Stimulated activated effector memory CD8-positive, alpha-beta T cell treated with anti-CD3 and anti-CD28 coated beads, Interleukin-12 subunit alpha, Interleukin-12 subunit beta, amount 100 ng/mL, for 72 hours (primary cell): Measurements from ENCODE around the gene HIF3A.
"Not testable (repeated sequence)": the region's sequence is repeated elsewhere in the genome, so short reads cannot be mapped to it uniquely, and the experiment has no call there.

Experiments used
- ATAC-seq: fragments of 150-1000 bp; cut with Tn5 transposase; 2 replicates; pipeline ENCODE4 v1.10.0; 2021
- DNase-seq, 2 donors: peaks; one replicate each; pipeline ENCODE4 v3.0.0; 2021 to 2022; ENCODE audit warnings: low spot score in 2 of 2
- H3K27ac Mint-ChIP-seq: one replicate; pipeline ENCODE4 v1.8.0; 2022; ENCODE audit warnings: mild to moderate bottlenecking, mixed read lengths
- H3K36me3 Mint-ChIP-seq: one replicate; pipeline ENCODE4 v1.8.0; 2022; ENCODE audit warnings: mild to moderate bottlenecking, mixed read lengths
- H3K4me1 Mint-ChIP-seq: one replicate; pipeline ENCODE4 v1.8.0; 2022; ENCODE audit warnings: mixed read lengths
- H3K4me3 Mint-ChIP-seq: one replicate; pipeline ENCODE4 v1.8.0; 2022; ENCODE audit warnings: mild to moderate bottlenecking, mixed read lengths
- H3K9me3 Mint-ChIP-seq: one replicate; pipeline ENCODE4 v1.8.0; 2022; ENCODE audit warnings: mixed read lengths

The HIF3A gene

DNA sequence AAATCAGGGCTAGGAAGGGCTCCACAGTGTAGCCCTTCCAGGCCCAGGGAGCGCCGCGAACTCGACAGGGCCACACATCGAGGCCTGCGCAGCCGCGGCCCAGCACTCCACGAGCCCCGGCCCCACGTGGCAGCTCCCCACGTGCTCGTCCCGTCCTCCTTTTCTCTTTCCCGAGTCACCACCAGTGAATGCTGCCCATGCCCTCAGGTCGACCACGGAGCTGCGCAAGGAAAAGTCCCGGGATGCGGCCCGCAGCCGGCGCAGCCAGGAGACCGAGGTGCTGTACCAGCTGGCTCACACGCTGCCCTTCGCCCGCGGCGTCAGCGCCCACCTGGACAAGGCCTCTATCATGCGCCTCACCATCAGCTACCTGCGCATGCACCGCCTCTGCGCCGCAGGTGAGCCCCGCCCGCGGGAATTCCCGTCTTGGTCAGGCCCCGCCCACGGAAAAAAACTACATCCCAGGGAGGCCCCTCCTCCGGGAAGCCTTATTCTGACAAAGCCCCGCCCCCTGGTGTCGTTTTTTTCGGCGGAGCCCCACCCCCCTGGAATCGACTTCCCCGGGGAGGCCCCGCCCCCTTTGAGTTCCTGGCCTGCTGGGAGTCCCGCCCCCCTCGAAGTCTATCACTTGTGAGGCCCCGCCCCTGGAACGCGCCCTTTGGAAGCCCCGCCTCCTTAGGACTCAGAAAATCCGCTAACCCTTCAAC is 7.0 kb downstream of the HIF3A start:
- DNase-seq, result no peak
- peaks cover 4% of the 10 kb centered on the region for H3K36me3 Mint-ChIP-seq
- peaks cover 5% of the 10 kb centered on the region for H3K9me3 Mint-ChIP-seq
- no peaks in the 10 kb centered on the region for H3K4me1 Mint-ChIP-seq
- H3K27ac Mint-ChIP-seq, result no peak overlapping the region
- H3K4me3 Mint-ChIP-seq, result peak overlapping the region; percentile 24
- ATAC-seq, result no peak

DNA sequence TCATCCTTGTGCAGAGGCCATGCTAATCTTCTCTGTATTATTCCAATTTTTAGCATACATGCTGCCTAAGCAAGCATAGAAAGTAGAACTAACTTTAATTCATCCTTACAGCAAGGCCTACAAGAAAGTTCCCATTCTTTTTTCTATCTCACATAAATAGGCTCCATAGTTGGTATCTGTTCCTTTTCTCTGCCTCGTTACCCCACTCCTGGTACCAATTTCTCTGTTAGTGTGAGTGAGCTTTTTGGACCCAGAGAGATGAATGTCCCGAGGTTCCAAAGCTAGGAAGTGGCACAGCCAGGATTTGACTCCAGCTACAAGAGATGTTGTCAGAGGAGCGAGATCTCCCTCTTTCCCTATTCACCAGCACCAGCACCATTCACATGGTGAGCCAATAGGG is 9.7 kb downstream of the HIF3A start:
- DNase-seq, result no peak
- no peaks in the 10 kb centered on the region for H3K4me1 Mint-ChIP-seq
- H3K27ac Mint-ChIP-seq, result no peak overlapping the region
- no peak overlapping the region for H3K4me3 Mint-ChIP-seq
- no peak for ATAC-seq
- peaks cover 4% of the 10 kb centered on the region for H3K36me3 Mint-ChIP-seq
- peaks cover 5% of the 10 kb centered on the region for H3K9me3 Mint-ChIP-seq

DNA sequence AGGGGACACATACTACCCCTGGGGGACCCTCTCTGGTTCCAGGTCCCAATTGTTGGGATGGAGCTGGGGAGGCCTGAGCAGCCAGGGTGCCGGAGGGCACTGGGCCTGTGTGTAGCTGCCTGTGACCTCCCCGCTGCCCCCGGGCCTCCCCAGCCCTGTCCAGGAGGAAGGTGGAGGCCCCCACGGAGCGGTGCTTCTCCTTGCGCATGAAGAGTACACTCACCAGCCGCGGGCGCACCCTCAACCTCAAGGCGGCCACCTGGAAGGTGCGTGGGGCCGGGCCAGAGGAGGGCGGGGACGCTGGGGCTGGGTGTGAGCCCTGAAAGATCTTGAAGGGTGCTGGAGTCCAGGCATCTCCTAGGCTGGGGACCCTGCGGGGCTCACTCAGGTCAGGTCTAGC is 11.7 kb downstream of the HIF3A start:
- H3K27ac Mint-ChIP-seq, result no peak overlapping the region
- DNase-seq (no peak), ATAC-seq (no peak)
- peaks cover 4% of the 10 kb centered on the region for H3K36me3 Mint-ChIP-seq
- no peak overlapping the region for H3K4me3 Mint-ChIP-seq
- peaks cover 5% of the 10 kb centered on the region for H3K9me3 Mint-ChIP-seq
- H3K4me1 Mint-ChIP-seq, result no peaks in the 10 kb centered on the region

DNA sequence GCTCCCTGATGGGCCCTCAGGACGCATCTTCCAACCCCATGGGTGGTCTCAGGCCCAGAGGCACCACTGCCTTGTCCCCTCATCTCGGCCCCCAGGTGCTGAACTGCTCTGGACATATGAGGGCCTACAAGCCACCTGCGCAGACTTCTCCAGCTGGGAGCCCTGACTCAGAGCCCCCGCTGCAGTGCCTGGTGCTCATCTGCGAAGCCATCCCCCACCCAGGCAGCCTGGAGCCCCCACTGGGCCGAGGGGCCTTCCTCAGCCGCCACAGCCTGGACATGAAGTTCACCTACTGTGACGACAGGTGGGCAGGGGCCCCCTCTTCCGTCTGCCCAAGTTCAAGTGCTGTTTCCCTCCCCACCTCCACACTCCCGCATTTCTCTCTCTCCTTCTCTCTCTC is 12.2 kb downstream of the HIF3A start:
- DNase-seq (no peak), ATAC-seq (no peak)
- no peak overlapping the region for H3K27ac Mint-ChIP-seq
- no peak overlapping the region for H3K4me3 Mint-ChIP-seq
- peaks cover 5% of the 10 kb centered on the region for H3K9me3 Mint-ChIP-seq
- H3K4me1 Mint-ChIP-seq, result no peaks in the 10 kb centered on the region
- H3K36me3 Mint-ChIP-seq, result peaks cover 4% of the 10 kb centered on the region

DNA sequence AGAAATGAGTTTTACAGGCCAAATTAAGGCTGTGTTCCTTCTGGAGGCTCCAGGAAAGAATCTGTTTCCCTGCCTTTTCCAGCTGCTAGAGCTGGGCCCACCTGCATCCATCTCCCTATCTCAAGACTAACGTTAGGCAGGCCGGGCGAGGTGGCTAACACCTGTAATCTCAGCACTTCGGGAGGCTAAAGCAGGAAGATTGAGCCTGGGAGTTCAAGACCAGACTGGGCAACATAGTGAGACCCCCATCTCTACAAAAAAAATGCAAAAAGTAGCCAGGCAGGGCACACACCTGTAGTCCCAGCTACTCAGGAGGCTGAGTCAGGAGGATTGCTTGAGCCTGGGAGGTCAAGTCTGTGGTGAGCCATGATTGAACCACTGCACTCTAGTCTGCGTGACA is 14.6 kb downstream of the HIF3A start:
- Mint-ChIP-seq H3K9me3 (no peaks in the 10 kb centered on the region), H3K4me3 (no peak overlapping the region), H3K36me3 (no peaks in the 10 kb centered on the region), H3K27ac (no peak overlapping the region), H3K4me1 (no peaks in the 10 kb centered on the region)
- DNase-seq (no peak), ATAC-seq (no peak)

DNA sequence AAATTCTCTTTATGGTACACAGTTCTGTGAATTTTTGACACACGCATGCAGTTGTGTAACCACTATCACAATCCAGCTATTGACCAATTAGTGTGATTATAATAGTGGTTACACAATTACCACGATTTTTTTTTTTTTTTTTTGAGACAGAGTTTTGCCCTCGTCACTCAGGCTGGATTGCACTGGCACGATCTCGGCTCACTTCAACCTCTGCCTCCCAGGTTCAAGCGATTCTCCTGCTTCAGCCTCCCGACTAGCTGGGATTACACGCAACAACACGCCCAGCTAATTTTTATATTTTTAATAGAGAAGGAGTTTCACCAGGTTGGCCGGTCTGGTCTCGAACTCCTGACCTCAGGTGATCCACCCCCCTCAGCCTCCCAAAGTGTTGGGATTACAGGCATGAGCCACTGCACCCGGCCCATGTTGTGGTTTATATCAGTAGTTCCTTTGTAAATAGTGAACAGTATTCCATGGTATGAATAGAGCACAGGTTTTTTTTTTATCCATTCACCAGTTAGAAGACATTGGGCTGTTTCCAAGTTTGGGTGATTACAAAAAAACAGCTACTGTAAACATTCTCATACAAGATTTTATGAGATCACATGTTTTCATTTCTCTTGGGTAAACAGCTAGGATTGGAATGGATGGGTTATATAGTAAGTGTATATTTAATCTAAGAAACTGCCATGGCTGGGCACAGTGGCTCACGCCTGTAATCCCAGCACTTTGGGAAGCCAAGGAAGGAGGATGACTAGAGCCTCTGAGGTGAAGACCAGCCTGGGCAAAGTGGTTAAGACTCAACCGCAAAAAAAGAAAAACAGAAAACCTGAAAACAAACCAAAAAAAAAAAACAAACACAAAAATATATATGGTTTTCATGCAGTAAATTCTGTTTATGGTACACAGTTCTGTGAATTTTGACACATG is 17.0 kb downstream of the HIF3A start:
- H3K4me3 Mint-ChIP-seq, H3K4me1 Mint-ChIP-seq, DNase-seq, H3K9me3 Mint-ChIP-seq, ATAC-seq, H3K36me3 Mint-ChIP-seq, H3K27ac Mint-ChIP-seq: not testable (repeated sequence)

DNA sequence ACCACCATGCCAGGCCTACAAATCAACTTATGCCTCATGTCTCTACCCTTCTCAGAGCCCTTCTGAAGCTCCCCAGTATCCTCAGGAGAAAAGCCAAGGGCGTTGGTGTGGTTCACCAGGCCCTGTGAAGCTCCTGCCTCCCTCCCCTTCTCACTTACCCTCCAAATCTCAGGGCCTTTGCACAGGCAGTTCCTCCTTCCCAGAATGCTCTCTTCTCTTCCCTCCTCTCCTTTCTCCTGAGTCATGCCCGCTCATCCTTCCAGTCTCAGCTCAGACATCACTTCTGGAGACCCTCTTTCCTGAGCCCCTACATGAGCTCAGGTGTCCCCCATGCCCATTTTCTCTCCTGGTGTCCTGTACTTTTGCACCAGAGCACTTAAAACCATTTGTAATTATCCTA is 20.5 kb downstream of the HIF3A start:
- Mint-ChIP-seq H3K27ac (no peak overlapping the region), H3K36me3 (no peaks in the 10 kb centered on the region), H3K9me3 (no peaks in the 10 kb centered on the region), H3K4me3 (no peak overlapping the region), H3K4me1 (no peaks in the 10 kb centered on the region)
- DNase-seq (no peak), ATAC-seq (no peak)

DNA sequence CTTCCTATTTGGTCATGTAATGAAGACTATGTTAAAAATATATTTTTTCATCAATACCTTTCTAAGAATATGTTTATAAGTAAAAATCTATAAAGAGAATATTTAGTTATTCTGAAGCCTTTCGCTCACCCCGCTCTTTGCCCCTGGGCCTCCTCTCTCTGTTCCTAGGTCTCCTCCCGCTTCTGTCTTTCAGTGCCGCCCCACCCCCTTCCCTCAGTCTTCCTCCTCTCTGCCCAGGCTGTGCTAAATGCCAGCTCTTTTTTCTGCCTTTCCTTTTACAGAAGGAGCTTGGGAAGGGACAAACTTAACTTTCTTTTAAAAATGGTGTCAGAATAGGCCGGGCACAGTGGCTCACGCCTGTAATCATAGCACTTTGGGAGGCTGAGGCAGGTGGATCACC is 22.8 kb downstream of the HIF3A start:
- Mint-ChIP-seq H3K36me3 (no peaks in the 10 kb centered on the region), H3K27ac (peak overlapping the region; percentile 18), H3K9me3 (no peaks in the 10 kb centered on the region), H3K4me3 (no peak overlapping the region), H3K4me1 (no peaks in the 10 kb centered on the region)
- DNase-seq (no peak), ATAC-seq (no peak)

DNA sequence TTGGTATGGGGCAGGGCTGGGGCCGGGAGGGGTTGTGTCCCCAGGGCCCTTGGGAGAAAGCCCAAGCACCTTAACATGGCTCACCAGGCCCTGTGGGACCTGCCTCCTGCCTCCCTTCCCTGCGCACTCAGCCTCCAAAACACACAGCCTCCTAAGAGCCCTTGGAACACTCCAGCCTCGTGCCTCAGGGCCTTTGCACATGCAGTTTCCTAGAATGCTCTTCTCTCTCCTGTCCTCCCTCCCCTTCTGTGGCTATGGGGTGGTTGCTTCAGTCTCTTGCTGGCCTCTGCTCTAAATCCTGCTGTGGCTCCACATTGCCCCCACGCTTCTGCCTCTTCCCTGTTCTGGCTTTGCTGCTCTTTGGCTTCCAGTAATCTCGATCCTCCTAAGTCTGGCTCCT is 23.7 kb downstream of the HIF3A start:
- no peak overlapping the region for H3K4me3 Mint-ChIP-seq
- ATAC-seq (no peak), DNase-seq (no peak)
- no peaks in the 10 kb centered on the region for H3K4me1 Mint-ChIP-seq
- H3K36me3 Mint-ChIP-seq, result no peaks in the 10 kb centered on the region
- no peak overlapping the region for H3K27ac Mint-ChIP-seq
- no peaks in the 10 kb centered on the region for H3K9me3 Mint-ChIP-seq

DNA sequence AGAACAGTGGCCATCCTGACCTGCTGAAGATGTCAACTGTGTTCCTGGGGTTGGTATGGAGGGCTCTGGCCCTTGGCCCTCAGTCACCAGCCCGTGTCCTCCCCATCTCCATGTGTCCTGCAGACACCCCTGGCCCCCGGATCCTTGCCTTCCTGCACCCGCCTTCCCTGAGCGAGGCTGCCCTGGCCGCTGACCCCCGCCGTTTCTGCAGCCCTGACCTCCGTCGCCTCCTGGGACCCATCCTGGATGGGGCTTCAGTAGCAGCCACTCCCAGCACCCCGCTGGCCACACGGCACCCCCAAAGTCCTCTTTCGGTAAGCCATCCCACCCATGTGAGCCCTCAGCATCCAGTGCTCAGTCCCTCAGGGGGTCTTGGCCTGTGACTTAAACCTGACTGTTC is 24.8 kb downstream of the HIF3A start:
- Mint-ChIP-seq H3K4me3 (no peak overlapping the region), H3K9me3 (peaks cover 5% of the 10 kb centered on the region), H3K27ac (no peak overlapping the region), H3K36me3 (no peaks in the 10 kb centered on the region), H3K4me1 (no peaks in the 10 kb centered on the region)
- no peak for DNase-seq
- no peak for ATAC-seq

DNA sequence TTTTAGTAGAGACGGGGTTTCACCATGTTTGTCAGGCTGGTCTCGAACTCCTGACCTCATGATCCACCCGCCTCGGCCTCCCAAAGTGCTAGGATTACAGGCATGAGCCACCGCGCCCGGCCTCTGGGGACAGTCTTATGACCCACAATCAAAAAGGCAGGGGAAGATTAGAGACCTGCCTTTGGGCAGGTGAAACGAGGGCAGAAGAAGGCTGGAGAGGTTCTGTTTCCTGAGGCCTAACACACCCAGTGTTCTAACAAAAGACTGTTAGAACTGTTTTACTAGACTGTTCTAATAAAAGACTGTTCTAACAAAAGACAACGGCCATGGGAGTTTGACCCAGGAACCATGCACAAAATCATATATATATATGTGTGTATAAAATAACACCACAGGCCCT is 26.4 kb downstream of the HIF3A start:
- not testable (repeated sequence) for H3K36me3 Mint-ChIP-seq, H3K27ac Mint-ChIP-seq, DNase-seq, ATAC-seq, H3K4me3 Mint-ChIP-seq, H3K9me3 Mint-ChIP-seq, H3K4me1 Mint-ChIP-seq

DNA sequence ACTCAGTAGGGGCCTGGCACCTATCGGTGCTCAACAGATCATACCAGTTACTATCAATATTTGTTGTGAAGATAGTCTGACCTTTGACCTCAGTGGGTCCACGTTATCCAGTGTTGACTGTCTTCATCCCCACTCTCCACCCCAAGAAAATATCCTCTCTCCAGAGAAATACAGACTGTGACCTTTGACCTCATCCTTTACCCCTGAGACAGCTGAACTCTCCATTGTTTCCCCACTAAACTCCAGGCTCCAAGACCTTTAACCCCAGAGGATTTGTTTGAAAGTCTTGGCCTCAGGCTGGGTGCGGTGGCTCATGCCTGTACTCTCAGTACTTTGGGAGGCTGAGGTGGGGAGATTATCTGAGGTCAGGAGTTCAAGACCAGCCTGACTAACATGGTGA is 27.4 kb downstream of the HIF3A start:
- no peak overlapping the region for H3K27ac Mint-ChIP-seq
- H3K9me3 Mint-ChIP-seq, result peaks cover 12% of the 10 kb centered on the region
- ATAC-seq, result no peak
- no peaks in the 10 kb centered on the region for H3K4me1 Mint-ChIP-seq
- no peaks in the 10 kb centered on the region for H3K36me3 Mint-ChIP-seq
- DNase-seq, result no peak
- H3K4me3 Mint-ChIP-seq, result no peak overlapping the region

DNA sequence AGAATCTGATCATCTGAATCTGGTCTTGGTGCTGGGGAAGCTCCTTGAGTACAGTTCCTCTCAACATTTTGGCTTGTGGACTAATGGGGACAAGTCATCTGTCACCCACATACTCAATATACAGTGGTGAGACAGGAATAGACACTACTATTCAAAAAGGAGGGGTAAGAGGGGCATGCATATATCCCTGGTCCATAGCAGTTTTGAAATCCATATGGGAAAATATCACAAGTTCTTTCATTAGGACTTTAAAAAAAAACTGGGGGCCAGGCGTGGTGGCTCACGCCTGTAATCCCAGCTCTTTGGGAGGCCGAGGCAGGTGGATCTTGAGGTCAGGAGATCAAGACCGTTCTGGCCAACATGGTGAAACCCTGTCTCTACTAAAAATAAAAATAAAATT is 29.8 kb downstream of the HIF3A start:
- DNase-seq, result no peak
- ATAC-seq, result no peak
- H3K36me3 Mint-ChIP-seq, result no peaks in the 10 kb centered on the region
- H3K4me3 Mint-ChIP-seq, result no peak overlapping the region
- H3K27ac Mint-ChIP-seq, result no peak overlapping the region
- no peaks in the 10 kb centered on the region for H3K4me1 Mint-ChIP-seq
- H3K9me3 Mint-ChIP-seq, result peaks cover 18% of the 10 kb centered on the region

DNA sequence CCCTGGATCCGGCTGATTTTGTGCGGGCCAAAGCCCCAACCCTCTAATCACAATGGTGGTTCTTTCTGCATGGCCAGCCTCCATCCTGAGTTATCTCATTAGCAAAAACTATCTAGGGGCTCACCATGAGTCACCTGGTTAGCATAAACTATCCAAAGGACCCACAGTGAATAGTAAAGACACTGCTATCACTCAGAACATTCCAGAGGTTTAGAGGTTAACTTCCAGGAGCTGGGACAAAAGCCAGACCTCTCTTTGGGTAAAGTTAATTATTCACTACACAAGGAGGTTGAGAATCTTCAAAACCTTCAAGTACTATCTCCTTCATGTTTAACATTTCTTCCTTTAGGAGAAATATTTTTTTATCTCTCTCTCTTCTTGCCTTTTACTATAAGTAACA is 31.2 kb downstream of the HIF3A start:
- no peak overlapping the region for H3K27ac Mint-ChIP-seq
- no peak for DNase-seq
- H3K36me3 Mint-ChIP-seq, result no peaks in the 10 kb centered on the region
- H3K4me3 Mint-ChIP-seq, result no peak overlapping the region
- H3K4me1 Mint-ChIP-seq, result no peaks in the 10 kb centered on the region
- peaks cover 18% of the 10 kb centered on the region for H3K9me3 Mint-ChIP-seq
- no peak for ATAC-seq

DNA sequence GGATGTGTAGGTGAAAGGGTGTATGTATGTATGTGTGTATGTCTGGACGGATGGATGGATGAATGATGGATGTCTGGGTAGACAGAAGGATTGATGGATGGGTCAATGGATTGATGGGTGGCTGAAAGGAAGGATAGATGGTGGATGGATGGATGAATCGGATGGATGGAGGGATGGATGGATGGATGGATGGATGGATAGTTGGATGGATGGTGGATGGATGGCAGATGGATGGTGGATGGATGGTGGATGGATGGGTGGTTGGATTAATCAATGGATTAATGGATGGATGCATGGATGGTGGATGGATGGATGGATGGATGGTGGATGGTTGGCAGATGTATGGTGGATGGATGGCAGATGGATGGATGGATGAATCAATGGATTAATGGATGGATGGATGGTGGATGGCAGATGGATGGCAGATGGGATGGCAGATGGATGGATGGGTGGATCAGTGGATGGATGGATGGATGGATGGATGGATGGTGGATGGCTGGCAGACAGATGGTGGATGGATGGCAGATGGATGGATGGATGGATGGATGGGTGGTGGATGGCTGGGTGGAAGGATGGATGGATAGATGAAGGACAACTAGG is 33.6 kb downstream of the HIF3A start:
- ATAC-seq (no peak), DNase-seq (no peak)
- H3K4me3 Mint-ChIP-seq, result no peak overlapping the region
- no peaks in the 10 kb centered on the region for H3K36me3 Mint-ChIP-seq
- H3K4me1 Mint-ChIP-seq, result no peaks in the 10 kb centered on the region
- no peak overlapping the region for H3K27ac Mint-ChIP-seq
- H3K9me3 Mint-ChIP-seq, result peaks cover 18% of the 10 kb centered on the region

DNA sequence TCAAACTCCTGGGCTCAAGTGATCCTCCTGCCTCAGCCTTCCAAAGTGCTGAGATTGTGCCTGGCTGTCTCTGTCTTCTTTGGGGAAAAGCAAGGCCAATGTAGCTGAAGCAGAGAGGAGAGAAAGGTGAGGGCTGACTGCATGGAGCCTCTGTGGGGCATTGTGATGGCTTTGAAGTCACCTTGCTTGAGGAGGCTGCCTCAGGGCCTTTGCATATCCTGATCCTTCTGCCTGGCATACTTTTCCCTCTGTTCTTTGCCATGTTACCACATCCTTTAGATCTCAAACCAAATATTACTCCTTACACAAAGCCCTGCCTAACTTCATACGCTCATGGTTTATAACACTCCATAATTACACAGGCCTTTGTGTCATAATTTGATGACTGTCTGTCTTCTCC is 40.6 kb downstream of the HIF3A start:
- no peak overlapping the region for H3K4me3 Mint-ChIP-seq
- H3K4me1 Mint-ChIP-seq, result peaks cover 8% of the 10 kb centered on the region
- no peak for DNase-seq
- H3K36me3 Mint-ChIP-seq, result no peaks in the 10 kb centered on the region
- H3K27ac Mint-ChIP-seq, result no peak overlapping the region
- no peaks in the 10 kb centered on the region for H3K9me3 Mint-ChIP-seq
- ATAC-seq, result no peak
